Activated naive CD8-positive, alpha-beta T cell treated with anti-CD3 and anti-CD28 coated beads for 36 hours (primary cell): ENCODE results near the gene ARHGEF37. TPM values are rescaled to one million over a fixed set of nuclear protein-coding genes. Genes with fewer than 3 reads are reported as not detected.

Source experiments
- DNase-seq: peaks from one replicate; pipeline ENCODE4 v3.0.0; 2021
- H3K27ac Mint-ChIP-seq: one replicate; pipeline ENCODE4 v1.8.0; 2022; ENCODE audit warnings: mild to moderate bottlenecking, moderate library complexity, mixed read lengths
- H3K27me3 Mint-ChIP-seq: one replicate; pipeline ENCODE4 v1.8.0; 2022; ENCODE audit warnings: mild to moderate bottlenecking, mixed read lengths
- H3K36me3 Mint-ChIP-seq: one replicate; pipeline ENCODE4 v1.8.0; 2021; ENCODE audit warnings: mild to moderate bottlenecking, mixed read lengths
- H3K4me1 Mint-ChIP-seq: one replicate; pipeline ENCODE4 v1.8.0; 2021; ENCODE audit warnings: mixed read lengths
- H3K4me3 Mint-ChIP-seq: one replicate; pipeline ENCODE4 v1.8.0; 2022; ENCODE audit warnings: mild to moderate bottlenecking, moderate library complexity, mixed read lengths
- H3K9me3 Mint-ChIP-seq: one replicate; pipeline ENCODE4 v1.8.0; 2022; ENCODE audit warnings: mixed read lengths
- total RNA-seq, 2 experiments: library from RNA; stranded (reverse); gene quantifications; one replicate each; pipeline ENCODE4 v1.2.3, GENCODE V29; 2021

Gene ARHGEF37
- total RNA-seq, 2 experiments from 2014 or later: 1.4 to 2.3 TPM

DNA sequence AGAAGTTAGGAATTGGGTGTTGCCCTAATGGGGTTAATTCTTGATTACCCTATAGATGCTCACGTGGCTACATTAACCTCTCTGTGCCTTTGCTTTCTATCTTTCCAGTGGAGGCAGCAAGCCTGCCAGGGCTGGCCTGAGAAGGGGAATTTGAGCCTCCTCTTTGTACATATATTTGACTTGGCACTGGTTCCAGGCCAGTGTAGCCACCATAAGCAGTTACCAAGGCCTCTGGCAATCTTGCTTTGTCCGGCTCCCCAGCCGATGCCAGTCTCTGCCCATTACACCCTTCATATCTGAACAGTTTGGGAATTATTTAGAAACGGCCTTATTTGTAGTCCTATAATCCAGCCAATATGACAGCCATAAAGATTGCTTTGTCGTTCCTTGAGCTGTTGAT, 90.2 kb downstream of the ARHGEF37 start:
- H3K9me3 Mint-ChIP-seq: peaks cover 5% of the 10 kb centered on the region
- no peak for DNase-seq
- peaks cover 4% of the 10 kb centered on the region for H3K27me3 Mint-ChIP-seq
- peaks cover 3% of the 10 kb centered on the region for H3K36me3 Mint-ChIP-seq
- H3K27ac Mint-ChIP-seq: no peak overlapping the region
- H3K4me1 Mint-ChIP-seq: no peaks in the 10 kb centered on the region
- no peak overlapping the region for H3K4me3 Mint-ChIP-seq

DNA sequence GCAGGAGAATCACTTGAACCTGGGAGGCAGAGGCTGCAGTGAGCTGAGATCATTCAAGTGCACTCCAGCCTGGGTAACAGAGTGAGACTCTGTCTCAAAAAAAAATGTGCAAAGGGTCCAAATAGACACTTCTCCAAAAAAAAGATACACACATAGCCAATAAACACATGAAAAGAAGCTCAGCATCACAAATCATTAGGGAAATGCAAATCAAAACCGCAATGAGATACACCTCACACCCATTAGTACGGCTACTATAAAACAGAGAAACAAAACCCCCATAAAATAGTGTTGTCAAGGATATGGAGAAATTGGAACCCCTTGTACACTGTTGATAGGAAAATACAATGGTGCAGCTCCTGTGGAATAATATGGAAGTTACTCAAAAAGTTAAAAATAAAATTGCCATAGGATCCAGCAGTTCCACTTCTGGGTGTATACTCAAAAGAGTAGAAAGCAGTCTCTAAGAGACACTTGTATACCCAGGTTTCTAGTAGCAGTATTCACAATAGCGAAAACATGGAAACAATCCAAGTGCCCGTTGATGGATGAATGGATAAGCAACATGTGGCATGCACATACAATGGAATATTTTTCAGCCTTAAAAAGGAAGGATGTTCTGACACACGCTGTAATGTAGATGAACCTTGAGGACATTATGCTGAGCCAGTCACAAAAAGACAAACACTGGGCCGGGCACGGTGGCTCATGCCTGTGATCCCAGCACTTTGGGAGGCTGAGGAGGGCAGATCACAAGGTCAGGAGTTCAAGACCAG, 91.6 kb downstream of the ARHGEF37 start:
- DNase-seq: no peak
- peaks cover 4% of the 10 kb centered on the region for H3K27me3 Mint-ChIP-seq
- peaks cover 1% of the 10 kb centered on the region for H3K36me3 Mint-ChIP-seq

DNA sequence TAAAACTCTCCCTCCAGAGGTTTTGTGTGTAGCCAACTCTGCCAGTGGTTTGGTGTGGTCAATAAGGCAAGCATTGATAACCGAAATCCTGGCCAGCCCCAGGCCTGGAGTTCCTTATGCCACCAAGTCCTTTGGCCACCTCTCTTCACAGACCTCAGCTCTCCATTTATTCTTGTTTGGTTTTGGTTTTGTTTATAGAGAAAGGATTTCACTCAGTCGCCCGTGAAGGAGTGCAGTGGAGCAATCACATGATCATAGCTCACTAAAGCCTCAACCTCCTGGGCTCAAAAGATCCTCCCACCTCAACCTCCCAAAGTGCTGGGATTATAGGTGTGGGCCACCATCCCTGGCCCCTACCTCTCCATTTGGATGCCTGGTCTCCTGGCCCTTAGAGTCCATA, 93.4 kb downstream of the ARHGEF37 start:
- no peaks in the 10 kb centered on the region for H3K4me1 Mint-ChIP-seq
- DNase-seq: no peak

More for the DNA sequence above, 91.6 kb downstream of the ARHGEF37 start:
- Mint-ChIP-seq H3K27ac (no peak overlapping the region), H3K9me3 (peaks cover 4% of the 10 kb centered on the region), H3K4me3 (no peak overlapping the region), H3K4me1 (no peaks in the 10 kb centered on the region)

DNA sequence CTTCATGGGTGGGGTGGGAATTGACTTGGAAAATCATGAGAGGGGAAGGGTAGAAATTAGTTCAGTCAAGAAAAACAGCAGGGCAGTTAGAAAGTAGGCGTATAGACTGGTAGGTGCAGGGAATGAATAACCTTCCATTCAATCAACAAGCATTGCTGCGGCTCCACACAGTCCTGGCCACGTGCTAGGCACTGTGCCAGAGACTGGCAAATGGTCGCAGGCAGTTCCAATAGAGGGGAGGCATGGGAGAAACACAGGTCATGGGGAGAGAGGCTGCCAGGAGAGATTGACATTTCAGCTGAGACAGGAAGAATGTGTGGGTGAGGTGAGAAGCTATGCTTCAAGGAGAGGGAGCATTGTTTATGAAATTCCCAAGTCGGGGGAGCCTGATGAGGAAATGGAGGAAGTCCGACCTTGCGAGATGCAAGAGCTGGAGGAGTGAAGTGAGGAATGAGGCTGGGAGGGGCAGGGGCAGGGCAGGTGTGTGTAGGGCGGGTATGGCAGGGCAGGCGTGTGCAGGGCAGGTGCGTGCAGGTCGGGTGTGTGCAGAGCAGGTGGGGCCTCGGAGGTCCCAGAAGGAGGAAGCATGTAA, 94.4 kb downstream of the ARHGEF37 start:
- Mint-ChIP-seq H3K27me3 (peaks cover 4% of the 10 kb centered on the region), H3K36me3 (no peaks in the 10 kb centered on the region), H3K27ac (no peak overlapping the region), H3K4me1 (no peaks in the 10 kb centered on the region), H3K9me3 (no peaks in the 10 kb centered on the region), H3K4me3 (no peak overlapping the region)
- no peak for DNase-seq

More for the DNA sequence above, 93.4 kb downstream of the ARHGEF37 start:
- H3K36me3 Mint-ChIP-seq: no peaks in the 10 kb centered on the region
- H3K27me3 Mint-ChIP-seq: peaks cover 4% of the 10 kb centered on the region
- H3K4me3 Mint-ChIP-seq: no peak overlapping the region
- H3K9me3 Mint-ChIP-seq: no peaks in the 10 kb centered on the region
- H3K27ac Mint-ChIP-seq: no peak overlapping the region

DNA sequence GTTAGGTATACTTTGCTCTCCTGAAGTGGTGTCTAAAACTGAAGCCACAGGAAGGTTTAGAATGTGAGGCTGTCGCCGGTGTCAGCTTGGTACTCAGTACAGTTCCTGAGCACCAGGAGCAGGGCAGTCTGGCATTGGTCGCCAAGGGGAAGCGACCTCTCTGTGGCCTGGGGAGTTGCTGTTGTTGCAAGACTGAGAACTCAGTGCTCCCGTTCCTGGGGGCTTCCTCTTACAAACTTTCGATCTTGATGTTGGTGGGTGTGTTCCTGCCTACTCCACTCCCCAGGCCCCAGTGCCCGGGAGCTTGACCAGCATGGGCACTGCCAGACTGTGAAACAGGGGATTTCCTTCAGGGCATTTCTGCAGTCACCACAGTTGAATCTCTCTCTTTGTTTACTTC, 96.4 kb downstream of the ARHGEF37 start:
- Mint-ChIP-seq H3K27ac (no peak overlapping the region), H3K4me3 (no peak overlapping the region), H3K27me3 (peaks cover 4% of the 10 kb centered on the region), H3K36me3 (no peaks in the 10 kb centered on the region), H3K9me3 (no peaks in the 10 kb centered on the region), H3K4me1 (no peaks in the 10 kb centered on the region)
- no peak for DNase-seq

DNA sequence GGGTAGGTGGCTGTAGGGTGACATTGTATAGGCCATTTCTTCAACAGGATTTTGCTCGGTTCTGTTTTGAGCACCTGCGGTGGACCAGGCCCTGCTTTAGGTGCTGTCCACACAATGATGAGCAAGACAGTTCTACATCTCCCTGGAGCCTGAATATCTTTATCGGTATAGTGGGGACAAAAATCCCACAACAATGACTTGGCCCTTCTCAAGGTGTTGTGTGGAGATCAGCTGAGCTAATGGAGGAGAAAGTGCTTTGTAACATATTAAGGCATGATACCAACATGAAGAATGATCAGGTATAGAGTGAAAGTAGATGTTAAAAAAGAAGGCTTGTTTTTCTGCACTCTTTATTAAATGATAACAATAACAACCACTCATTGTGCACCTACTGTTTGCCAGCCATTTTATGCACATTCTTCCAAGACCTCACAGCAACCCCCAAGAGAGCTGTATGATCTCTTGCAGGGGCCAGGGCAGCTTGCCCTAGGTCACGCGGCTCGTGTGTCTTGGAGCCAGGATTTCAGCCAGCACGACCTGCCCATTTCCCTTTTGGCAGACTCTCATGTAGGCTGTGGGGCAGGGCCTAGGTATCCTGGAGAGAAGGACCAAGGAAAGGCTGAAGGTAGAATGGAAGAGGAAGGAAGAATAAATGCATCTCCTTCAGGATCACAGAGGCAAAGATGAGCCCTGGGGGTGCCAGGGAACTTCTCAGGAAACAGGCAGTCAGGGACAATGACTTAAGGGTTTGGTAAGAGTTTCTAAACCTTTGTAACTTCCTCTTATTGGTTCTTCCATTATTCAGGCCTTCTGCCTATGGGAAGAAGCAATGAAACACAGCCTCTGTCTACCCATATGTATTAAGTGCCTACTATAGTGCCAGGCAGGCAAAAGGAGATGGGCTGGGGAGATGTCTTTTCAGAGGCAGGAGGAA, 98.8 kb downstream of the ARHGEF37 start:
- DNase-seq: no peak
- no peaks in the 10 kb centered on the region for H3K9me3 Mint-ChIP-seq
- no peak overlapping the region for H3K4me3 Mint-ChIP-seq
- H3K36me3 Mint-ChIP-seq: no peaks in the 10 kb centered on the region
- H3K4me1 Mint-ChIP-seq: no peaks in the 10 kb centered on the region
- no peak overlapping the region for H3K27ac Mint-ChIP-seq
- H3K27me3 Mint-ChIP-seq: peaks cover under 1% of the 10 kb centered on the region

DNA sequence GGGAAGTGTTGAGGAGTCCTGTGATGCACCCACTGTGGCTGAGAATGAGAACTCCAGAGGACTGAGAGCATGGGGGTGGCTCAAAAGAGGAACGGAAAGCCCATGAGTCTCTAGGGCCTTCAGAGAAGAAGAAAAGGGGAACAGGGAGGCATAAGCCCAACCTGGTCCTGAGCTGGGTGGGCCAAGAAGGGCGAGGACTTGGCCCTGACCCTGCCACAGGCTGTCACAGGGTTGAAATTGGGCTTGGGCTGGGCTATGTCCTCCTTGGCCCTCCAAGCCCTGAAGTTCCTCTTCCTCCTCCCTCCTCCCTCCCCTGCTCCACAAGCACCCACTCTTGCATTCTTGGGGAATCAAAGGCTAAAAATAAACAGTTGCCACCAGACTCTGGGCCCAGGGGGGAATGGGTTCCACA, 99.5 kb downstream of the ARHGEF37 start:
- H3K4me3 Mint-ChIP-seq: no peak overlapping the region
- DNase-seq: no peak
- H3K27me3 Mint-ChIP-seq: peaks cover 6% of the 10 kb centered on the region
- no peaks in the 10 kb centered on the region for H3K9me3 Mint-ChIP-seq
- no peaks in the 10 kb centered on the region for H3K4me1 Mint-ChIP-seq
- H3K27ac Mint-ChIP-seq: no peak overlapping the region
- H3K36me3 Mint-ChIP-seq: no peaks in the 10 kb centered on the region

DNA sequence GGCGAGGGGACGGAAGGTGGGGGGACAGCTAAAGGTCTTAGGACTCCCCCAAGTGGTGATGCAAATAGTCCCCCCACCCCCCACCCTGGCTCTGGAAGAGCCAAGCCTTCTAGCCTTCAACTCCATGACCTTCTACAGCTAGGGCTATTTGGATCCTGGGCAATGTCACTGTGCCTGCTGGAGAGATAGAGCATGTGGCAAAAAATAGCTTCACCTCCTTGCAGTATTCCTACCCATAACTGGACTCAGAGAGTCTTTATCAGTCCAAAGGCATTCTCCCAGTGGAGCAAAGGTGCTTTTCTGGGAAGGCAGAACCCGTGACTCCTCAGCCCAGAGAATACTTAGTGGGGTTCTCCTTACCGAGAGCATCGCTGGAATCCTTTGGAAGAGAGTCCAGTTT, 100.0 kb downstream of the ARHGEF37 start:
- Mint-ChIP-seq H3K4me3 (no peak overlapping the region), H3K27ac (no peak overlapping the region), H3K36me3 (no peaks in the 10 kb centered on the region), H3K27me3 (peaks cover 6% of the 10 kb centered on the region), H3K4me1 (no peaks in the 10 kb centered on the region), H3K9me3 (no peaks in the 10 kb centered on the region)
- no peak for DNase-seq

DNA sequence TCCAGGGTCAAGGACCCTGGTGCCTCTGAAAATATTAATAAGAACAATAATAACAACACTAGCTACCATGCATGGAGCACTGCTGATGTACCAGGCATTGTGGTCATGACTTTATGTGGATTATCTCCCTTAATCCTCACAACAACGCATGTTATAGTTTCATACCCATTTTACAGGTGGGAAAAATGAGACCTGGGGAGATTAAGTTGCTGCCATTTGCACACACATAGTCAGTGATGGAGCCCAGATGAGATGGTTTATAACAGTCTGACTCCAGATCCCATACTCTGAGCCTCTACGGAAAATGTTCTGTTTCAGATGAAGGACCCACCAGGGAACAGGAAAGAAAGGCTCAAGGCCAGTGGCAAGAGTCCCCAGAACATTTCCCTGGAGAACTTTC, 100.6 kb downstream of the ARHGEF37 start:
- peaks cover 11% of the 10 kb centered on the region for H3K27me3 Mint-ChIP-seq
- H3K36me3 Mint-ChIP-seq: no peaks in the 10 kb centered on the region
- no peaks in the 10 kb centered on the region for H3K4me1 Mint-ChIP-seq
- H3K4me3 Mint-ChIP-seq: no peak overlapping the region
- DNase-seq: no peak
- no peaks in the 10 kb centered on the region for H3K9me3 Mint-ChIP-seq
- no peak overlapping the region for H3K27ac Mint-ChIP-seq

DNA sequence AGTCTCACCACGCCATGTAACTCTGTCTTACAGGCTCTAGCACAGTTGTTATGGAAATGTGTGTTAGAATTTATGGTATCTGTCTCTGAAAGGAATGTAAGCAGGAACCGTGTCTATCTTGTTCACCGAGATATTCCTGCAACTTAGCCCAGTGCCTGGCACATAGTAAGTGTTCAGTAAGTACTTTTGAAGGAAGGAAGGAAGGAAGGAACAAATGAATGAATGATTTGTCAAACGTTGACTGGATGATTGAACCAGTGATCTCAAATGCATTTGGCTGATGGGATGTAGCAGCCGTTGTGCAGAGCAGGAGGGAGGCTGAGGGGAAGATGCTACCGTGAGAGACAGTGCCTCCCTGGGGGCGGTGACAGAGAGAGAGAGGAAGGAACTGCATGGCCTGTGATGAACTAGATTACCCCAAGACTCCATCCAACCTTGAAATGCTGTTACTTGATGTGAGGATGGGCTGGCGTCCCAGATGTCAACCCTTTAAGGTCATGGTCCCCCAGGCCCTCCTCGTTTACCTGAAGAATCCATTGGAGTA, 101.3 kb downstream of the ARHGEF37 start:
- Mint-ChIP-seq H3K27me3 (peaks cover 14% of the 10 kb centered on the region), H3K9me3 (no peaks in the 10 kb centered on the region), H3K36me3 (no peaks in the 10 kb centered on the region), H3K27ac (no peak overlapping the region), H3K4me3 (no peak overlapping the region), H3K4me1 (no peaks in the 10 kb centered on the region)
- no peak for DNase-seq

DNA sequence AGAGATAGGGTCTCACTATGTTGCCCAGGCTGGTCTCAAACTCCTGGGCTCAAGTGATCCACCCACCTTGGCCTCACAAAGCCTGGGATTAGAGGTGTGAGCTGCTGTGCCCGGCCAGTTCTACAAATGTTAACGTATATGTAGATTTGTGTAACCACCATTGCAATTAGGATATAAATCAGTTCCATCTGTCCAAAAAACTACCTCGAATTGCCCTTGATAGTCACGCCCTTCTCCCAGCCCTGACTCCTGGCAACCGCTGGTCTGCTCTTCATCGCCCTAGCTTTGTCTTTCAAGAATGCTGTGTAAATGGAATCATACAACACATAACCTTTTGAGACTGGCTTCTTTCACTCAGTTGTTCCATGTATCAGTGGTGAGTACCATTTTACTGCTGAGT, 102.7 kb downstream of the ARHGEF37 start:
- Mint-ChIP-seq H3K27me3 (peaks cover 21% of the 10 kb centered on the region), H3K9me3 (no peaks in the 10 kb centered on the region), H3K4me3 (no peak overlapping the region), H3K36me3 (no peaks in the 10 kb centered on the region), H3K4me1 (no peaks in the 10 kb centered on the region), H3K27ac (no peak overlapping the region)
- DNase-seq: no peak

DNA sequence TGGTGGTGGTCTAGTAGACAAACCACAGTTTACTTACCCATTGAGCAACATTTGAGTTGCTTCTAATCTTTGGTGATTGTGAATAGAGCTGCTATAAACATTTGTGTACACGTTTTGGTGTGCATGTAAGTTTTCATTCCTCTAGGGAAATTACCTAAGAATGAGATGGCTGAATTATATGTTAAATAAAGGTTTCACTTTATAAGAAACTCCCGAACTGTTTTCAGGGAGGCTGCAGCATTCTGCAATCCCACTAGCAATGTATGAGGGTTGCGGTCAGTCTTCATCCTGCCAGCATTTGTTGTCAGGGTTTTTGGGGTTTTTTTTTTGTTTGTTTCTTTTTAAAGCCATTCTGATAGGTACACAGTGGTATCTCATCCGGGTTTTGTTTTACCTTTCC, 103.1 kb downstream of the ARHGEF37 start:
- Mint-ChIP-seq H3K4me3 (no peak overlapping the region), H3K9me3 (no peaks in the 10 kb centered on the region), H3K4me1 (no peaks in the 10 kb centered on the region), H3K27ac (no peak overlapping the region), H3K36me3 (no peaks in the 10 kb centered on the region), H3K27me3 (peaks cover 25% of the 10 kb centered on the region)
- no peak for DNase-seq
